HCT116 (cell line): ENCODE results near the gene TBC1D4. TPM values are rescaled to one million over a fixed set of nuclear protein-coding genes. Genes with fewer than 3 reads are reported as not detected.

Experiments
- ATAC-seq: fragments of 200-7000 bp; cut with Tn5 transposase; 2 replicates; pipeline ENCODE4 v1.9.1; 2020; ENCODE audit warnings: mild to moderate bottlenecking, moderate library complexity
- Bru-seq: library from RNA; stranded (reverse); fragments of 400-500 nt; gene quantifications from one replicate; lab custom pipeline; 2021; lab: Mats Ljungman, UMichigan
- BruChase-seq, 2 experiments: library from RNA; stranded (reverse); fragments of 400-500 nt; gene quantifications; one replicate each; lab custom pipeline; 2021; lab: Mats Ljungman, UMichigan
- BruUV-seq: library from RNA; stranded (reverse); fragments of 400-500 nt; replicated peaks from 2 replicates; lab custom pipeline; 2021; lab: Mats Ljungman, UMichigan
- CTCF ChIA-PET: fragments of 300-600 bp; sonication (Branson Sonifier 250); formaldehyde crosslinking; loops from one replicate; lab custom pipeline; 2021; ENCODE audit warnings: antibody characterized with exemption; lab: Charles Lee
- POLR2A ChIA-PET: fragments of 300-600, 350-600 bp; sonication (Branson Sonifier 250); formaldehyde crosslinking; loops from one replicate; lab custom pipeline; 2021; ENCODE audit warnings: antibody characterized with exemption; lab: Charles Lee
- RAD21 ChIA-PET, 2 experiments: fragments of 300-600 bp; sonication (Branson Sonifier 250); formaldehyde crosslinking; loops; one replicate each; lab custom pipeline; 2023; ENCODE audit warnings: low total read pairs in 2 of 2; ENCODE audit not compliant: uncharacterized antibody in 2 of 2, unreplicated experiment in 2 of 2, low non-redundant PET in 1 of 2; lab: Charles Lee
- DNase-seq: peaks from one replicate; pipeline ENCODE4 v3.0.0-alpha.2; 2010; ENCODE audit warnings: low read depth, low spot score
- H2AFZ ChIP-seq: fragments of 200-600 bp; shearing (Covaris generic), sonication (generic); 2 replicates; pipeline ENCODE4 v1.6.1; 2017; ENCODE audit warnings: low read depth, mixed run types, mixed read lengths, antibody characterized with exemption, low read length; ENCODE audit not compliant: poor library complexity, severe bottlenecking
- H3K27ac ChIP-seq: 2 replicates; pipeline ENCODE4 v1.5.1; 2012; ENCODE audit warnings: low read depth, low read length
- H3K27me3 ChIP-seq: fragments of 200-600 bp; sonication (generic); 2 replicates; pipeline ENCODE4 v1.6.1; 2016; ENCODE audit warnings: mixed run types, low read length, mixed read lengths; ENCODE audit not compliant: insufficient read depth
- H3K36me3 ChIP-seq, 2 experiments: fragments of 200-500 bp in 1 of 2; fragments of 200-600 bp in 1 of 2; sonication (Bioruptor generic) in 1 of 2; sonication (generic) in 1 of 2; 2 replicates each; pipeline versions ENCODE4 v1.5.1 to v1.6.1; 2014 to 2016; ENCODE audit warnings: low read length in 2 of 2, inconsistent platforms in 1 of 2, mixed read lengths in 1 of 2, mixed run types in 1 of 2; ENCODE audit not compliant: insufficient read depth in 2 of 2, control insufficient read depth in 1 of 2
- H3K4me1 ChIP-seq, 2 experiments: fragments of 200-600 bp in 1 of 2; sonication (generic) in 1 of 2; 2 replicates each; pipeline versions ENCODE4 v1.5.1 to v1.6.1; 2012 to 2017; ENCODE audit warnings: low read length in 2 of 2, inconsistent platforms in 1 of 2, mild to moderate bottlenecking in 1 of 2, mixed read lengths in 1 of 2, mixed run types in 1 of 2, moderate library complexity in 1 of 2; ENCODE audit not compliant: insufficient read depth in 2 of 2, control insufficient read depth in 1 of 2
- H3K4me2 ChIP-seq: fragments of 200-600 bp; sonication (generic); 2 replicates; pipeline ENCODE4 v1.6.1; 2017; ENCODE audit warnings: mixed run types, low read length, mixed read lengths
- H3K4me3 ChIP-seq, 2 experiments: fragments of 200-600 bp in 1 of 2; sonication (generic) in 1 of 2; replicated peaks in 1 of 2; 2 replicates each; pipeline ENCODE4 v1.5.1; 2011 to 2016; ENCODE audit warnings: low read length in 2 of 2, control low read depth in 1 of 2, low read depth in 1 of 2, mild to moderate bottlenecking in 1 of 2, mixed read lengths in 1 of 2, mixed run types in 1 of 2
- H3K79me2 ChIP-seq: fragments of 200-600 bp; sonication (generic); 2 replicates; pipeline ENCODE4 v1.6.1; 2017; ENCODE audit warnings: mild to moderate bottlenecking, mixed run types, low read length, moderate library complexity, mixed read lengths; ENCODE audit not compliant: insufficient read depth
- H3K9ac ChIP-seq: fragments of 200-600 bp; sonication (generic); 2 replicates; pipeline ENCODE4 v1.6.1; 2016; ENCODE audit warnings: low read length, mixed read lengths
- H3K9me2 ChIP-seq: fragments of 200-600 bp; sonication (generic), shearing (Covaris generic); 2 replicates; pipeline ENCODE4 v1.6.1; 2017; ENCODE audit warnings: mixed run types, mild to moderate bottlenecking, moderate library complexity; ENCODE audit not compliant: insufficient read depth
- H3K9me3 ChIP-seq, 2 experiments: fragments of 200-500 bp in 1 of 2; fragments of 200-600 bp in 1 of 2; sonication (Bioruptor generic) in 1 of 2; sonication (generic) in 1 of 2; 2 replicates each; pipeline ENCODE4 v1.6.1; 2014 to 2017; ENCODE audit warnings: low read length in 2 of 2, mixed read lengths in 2 of 2, inconsistent platforms in 1 of 2, low read depth in 1 of 2, mild to moderate bottlenecking in 1 of 2, mixed run types in 1 of 2, moderate library complexity in 1 of 2; ENCODE audit not compliant: control insufficient read depth in 1 of 2, insufficient read depth in 1 of 2
- H4K20me1 ChIP-seq: fragments of 200-600 bp; sonication (generic), shearing (Covaris generic); 2 replicates; pipeline ENCODE4 v1.6.1; 2017; ENCODE audit warnings: mixed run types, mild to moderate bottlenecking, moderate library complexity; ENCODE audit not compliant: insufficient read depth
- CEBPB ChIP-seq: IDR thresholded peaks from 2 replicates; pipeline ENCODE4 v1.6.1; 2012; ENCODE audit warnings: low read depth
- EZH2 ChIP-seq: fragments of 200-600 bp; sonication (generic); IDR thresholded peaks from 2 replicates; pipeline ENCODE4 v1.6.1; 2017; ENCODE audit warnings: antibody characterized with exemption, mixed run types
- FOSL1 ChIP-seq: IDR thresholded peaks from 2 replicates; pipeline ENCODE4 v1.6.1; 2012; ENCODE audit warnings: low read depth
- MAX ChIP-seq: IDR thresholded peaks from 2 replicates; pipeline ENCODE4 v1.6.1; 2012
- POLR2AphosphoS5 ChIP-seq: IDR thresholded peaks from 2 replicates; pipeline ENCODE4 v1.6.1; 2011; ENCODE audit warnings: mild to moderate bottlenecking, low read depth, low read length, moderate library complexity
- SIN3A ChIP-seq: IDR thresholded peaks from 2 replicates; pipeline ENCODE4 v1.6.1; 2012; ENCODE audit warnings: low read depth
- ZBTB33 ChIP-seq: IDR thresholded peaks from 2 replicates; pipeline ENCODE4 v1.6.1; 2011; ENCODE audit warnings: mild to moderate bottlenecking, low read length, moderate library complexity; ENCODE audit not compliant: insufficient replicate concordance; ENCODE audit errors: extremely low read depth
- ZFX ChIP-seq: fragments of 450-650 bp; IDR thresholded peaks from 2 replicates; pipeline ENCODE4 v1.6.1; 2017
- intact Hi-C: fragments of 100-400 bp; cut with micrococcal nuclease; formaldehyde crosslinking; loops from 2 replicates; pipeline ENCODE4 v1.10.0; 2022
- long read RNA-seq: library from polyadenylated mRNA; unstranded; transcript quantifications from one replicate; pipeline ENCODE4 v2.0.0, GENCODE V29; 2021; ENCODE audit not compliant: unreplicated experiment
- polyA plus RNA-seq: library from polyadenylated mRNA; unstranded; fragments of >200 nt; gene quantifications from 2 replicates; pipeline ENCODE4 v1.2.1, GENCODE V29; 2012; ENCODE audit warnings: missing spikeins
- total RNA-seq: library from RNA; stranded (reverse); gene quantifications from one replicate; pipeline ENCODE4 v1.2.1, GENCODE V29; 2021; ENCODE audit not compliant: unreplicated experiment
- TF ChIP-seq, protein P1 (sequence below), 3 experiments: fragments of 200-600 bp in 1 of 3; sonication (generic) in 1 of 3; IDR thresholded peaks in 2 of 3; conservative IDR thresholded peaks in 1 of 3; 2 replicates each; pipeline ENCODE4 v1.5.1; 2012 to 2017; ENCODE audit warnings: low read depth in 2 of 3, low read length in 2 of 3, antibody characterized with exemption in 1 of 3, borderline replicate concordance in 1 of 3, control low read depth in 1 of 3, mild to moderate bottlenecking in 1 of 3, mixed read lengths in 1 of 3, mixed run types in 1 of 3, moderate library complexity in 1 of 3; ENCODE audit not compliant: insufficient read depth in 1 of 3

The TBC1D4 gene, protein sequence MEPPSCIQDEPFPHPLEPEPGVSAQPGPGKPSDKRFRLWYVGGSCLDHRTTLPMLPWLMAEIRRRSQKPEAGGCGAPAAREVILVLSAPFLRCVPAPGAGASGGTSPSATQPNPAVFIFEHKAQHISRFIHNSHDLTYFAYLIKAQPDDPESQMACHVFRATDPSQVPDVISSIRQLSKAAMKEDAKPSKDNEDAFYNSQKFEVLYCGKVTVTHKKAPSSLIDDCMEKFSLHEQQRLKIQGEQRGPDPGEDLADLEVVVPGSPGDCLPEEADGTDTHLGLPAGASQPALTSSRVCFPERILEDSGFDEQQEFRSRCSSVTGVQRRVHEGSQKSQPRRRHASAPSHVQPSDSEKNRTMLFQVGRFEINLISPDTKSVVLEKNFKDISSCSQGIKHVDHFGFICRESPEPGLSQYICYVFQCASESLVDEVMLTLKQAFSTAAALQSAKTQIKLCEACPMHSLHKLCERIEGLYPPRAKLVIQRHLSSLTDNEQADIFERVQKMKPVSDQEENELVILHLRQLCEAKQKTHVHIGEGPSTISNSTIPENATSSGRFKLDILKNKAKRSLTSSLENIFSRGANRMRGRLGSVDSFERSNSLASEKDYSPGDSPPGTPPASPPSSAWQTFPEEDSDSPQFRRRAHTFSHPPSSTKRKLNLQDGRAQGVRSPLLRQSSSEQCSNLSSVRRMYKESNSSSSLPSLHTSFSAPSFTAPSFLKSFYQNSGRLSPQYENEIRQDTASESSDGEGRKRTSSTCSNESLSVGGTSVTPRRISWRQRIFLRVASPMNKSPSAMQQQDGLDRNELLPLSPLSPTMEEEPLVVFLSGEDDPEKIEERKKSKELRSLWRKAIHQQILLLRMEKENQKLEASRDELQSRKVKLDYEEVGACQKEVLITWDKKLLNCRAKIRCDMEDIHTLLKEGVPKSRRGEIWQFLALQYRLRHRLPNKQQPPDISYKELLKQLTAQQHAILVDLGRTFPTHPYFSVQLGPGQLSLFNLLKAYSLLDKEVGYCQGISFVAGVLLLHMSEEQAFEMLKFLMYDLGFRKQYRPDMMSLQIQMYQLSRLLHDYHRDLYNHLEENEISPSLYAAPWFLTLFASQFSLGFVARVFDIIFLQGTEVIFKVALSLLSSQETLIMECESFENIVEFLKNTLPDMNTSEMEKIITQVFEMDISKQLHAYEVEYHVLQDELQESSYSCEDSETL (N-terminal part only)
- total RNA-seq (24.6 TPM), Bru-seq, nascent RNA (percentile 76 among the genes with signal in this experiment), BruChase-seq, experiment 1, labeled RNA remaining after a 6-hour chase (percentile 70 among the genes with signal in this experiment), BruChase-seq, experiment 2, labeled RNA remaining after a 2-hour chase (percentile 65 among the genes with signal in this experiment)
- 12.7 and 13.4 TPM in 2 replicates for polyA plus RNA-seq
- long read RNA-seq, full-length matches to known transcripts: 8 of 65 reads
- long read RNA-seq, partial matches to known transcripts: 50 of 65 reads
- long read RNA-seq, other reads (novel, unspliced or antisense): 7 of 65 reads

DNA sequence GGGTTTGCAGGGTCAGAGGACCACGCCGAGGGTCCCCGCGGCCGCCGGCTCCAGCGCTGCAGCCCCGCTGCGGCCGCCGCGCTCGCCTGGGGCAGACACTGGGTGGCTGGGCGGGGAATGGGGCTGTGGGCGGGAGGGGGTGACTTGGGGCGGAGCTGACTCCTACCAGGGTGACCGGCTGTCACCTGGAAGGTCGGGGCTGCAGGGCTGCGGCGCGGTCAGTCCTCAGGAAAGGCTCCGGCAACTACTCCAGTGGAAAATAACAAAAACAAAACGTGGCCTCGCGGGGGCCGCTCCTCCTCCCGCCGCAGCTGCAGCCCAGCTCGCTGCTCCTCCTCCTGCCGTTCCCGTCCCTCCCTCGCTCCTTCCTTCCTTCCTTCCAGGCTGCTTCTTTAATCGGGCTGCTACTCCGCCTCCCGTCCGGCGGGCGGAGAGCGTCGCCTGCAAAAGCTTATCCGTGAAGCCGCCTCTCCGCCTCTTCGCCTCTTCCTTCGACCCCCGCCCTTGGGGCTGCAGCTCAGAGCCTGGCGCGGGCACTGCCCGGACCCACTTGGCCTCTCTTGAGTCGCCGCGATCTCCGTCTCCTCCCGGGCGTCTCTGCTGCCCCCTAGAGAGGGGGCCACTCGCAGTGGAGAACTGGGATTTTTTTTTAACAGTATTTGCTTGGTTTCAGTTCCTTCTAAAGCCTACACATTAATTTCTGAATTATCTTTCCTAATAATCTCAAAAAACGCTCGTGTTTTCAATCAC, at the start of gene TBC1D4:
Gene TBC1D4 (minus strand): TSS at position 100 of the 750 bp plus-strand sequence. CDS start 402 bp downstream, outside the sequence.
- Histone ChIP-seq H3K4me3 (peak within 1 kb of the TSS; percentile 72 to 76), H3K27me3 (no peaks in the 10 kb centered on the region), H3K9ac (peak within 1 kb of the TSS; percentile 79), H2AFZ (peak within 1 kb of the TSS; percentile 70), H3K36me3 (no peaks in the 10 kb centered on the region), H4K20me1 (no peaks in the 10 kb centered on the region), H3K4me1 (peaks cover 23 to 38% of the 10 kb centered on the region in 2 experiments), H3K79me2 (peaks cover 35% of the 10 kb centered on the region), H3K9me2 (no peaks in the 10 kb centered on the region), H3K4me2 (peak within 1 kb of the TSS; percentile 88), H3K27ac (peak within 1 kb of the TSS; percentile 82), H3K9me3 (no peaks in the 10 kb centered on the region)
- ATAC-seq: peak; percentile 80
- POLR2A ChIA-PET: interaction anchor here (1.2 kb wide), 1 partner anchor 68 kb away, joined by 4 read pairs; the partner anchor contains the start of gene UCHL3
- CTCF ChIA-PET: interaction anchor here (0.6 to 1.9 kb wide), 19 partner anchors 8 to 186 kb away, joined by 3 to 13 read pairs (median 4); partner anchors contain the start of gene UCHL3
- no TSS peak for BruUV-seq
- peak; percentile 76 for DNase-seq
- intact Hi-C loops: loop anchor here (2.0 kb wide), 1 partner anchor 67 kb away; the partner anchor contains the start of gene UCHL3
- RAD21 ChIA-PET: interaction anchor here (0.6 to 1.1 kb wide), 3 partner anchors 66 to 202 kb away, joined by 3 to 5 read pairs (median 3); no protein-coding TSS in a partner anchor
- TF ChIP-seq, protein P1, sequence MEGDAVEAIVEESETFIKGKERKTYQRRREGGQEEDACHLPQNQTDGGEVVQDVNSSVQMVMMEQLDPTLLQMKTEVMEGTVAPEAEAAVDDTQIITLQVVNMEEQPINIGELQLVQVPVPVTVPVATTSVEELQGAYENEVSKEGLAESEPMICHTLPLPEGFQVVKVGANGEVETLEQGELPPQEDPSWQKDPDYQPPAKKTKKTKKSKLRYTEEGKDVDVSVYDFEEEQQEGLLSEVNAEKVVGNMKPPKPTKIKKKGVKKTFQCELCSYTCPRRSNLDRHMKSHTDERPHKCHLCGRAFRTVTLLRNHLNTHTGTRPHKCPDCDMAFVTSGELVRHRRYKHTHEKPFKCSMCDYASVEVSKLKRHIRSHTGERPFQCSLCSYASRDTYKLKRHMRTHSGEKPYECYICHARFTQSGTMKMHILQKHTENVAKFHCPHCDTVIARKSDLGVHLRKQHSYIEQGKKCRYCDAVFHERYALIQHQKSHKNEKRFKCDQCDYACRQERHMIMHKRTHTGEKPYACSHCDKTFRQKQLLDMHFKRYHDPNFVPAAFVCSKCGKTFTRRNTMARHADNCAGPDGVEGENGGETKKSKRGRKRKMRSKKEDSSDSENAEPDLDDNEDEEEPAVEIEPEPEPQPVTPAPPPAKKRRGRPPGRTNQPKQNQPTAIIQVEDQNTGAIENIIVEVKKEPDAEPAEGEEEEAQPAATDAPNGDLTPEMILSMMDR (IDR thresholded peaks at IDR 0.05 in 2 of 3, conservative IDR thresholded peaks at IDR 0.05 in 1 of 3; ENCODE audit: borderline replicate concordance in 1 of 3, insufficient read depth in 1 of 3, low read depth in 2 of 3, low read length in 2 of 3): peak; percentile 77 to 90 (median 80)
- peak; percentile 71 for TF ChIP-seq MAX
- TF ChIP-seq ZFX: no peak
- no peak for TF ChIP-seq CEBPB
- TF ChIP-seq POLR2AphosphoS5: peak; percentile 63
- TF ChIP-seq SIN3A: no peak; the same call in 1 of the 2 replicates
- no peak for TF ChIP-seq ZBTB33
- no peak for TF ChIP-seq EZH2
- no peak for TF ChIP-seq FOSL1
